HG03103 (cell line): ENCODE measurements around the gene RPAIN.
"Not testable (repeated sequence)": the region's sequence is repeated elsewhere in the genome, so short reads cannot be mapped to it uniquely, and the experiment has no call there.

Source experiments
- ATAC-seq: cut with Tn5 transposase; IDR thresholded peaks from one replicate; pipeline ENCODE4 v1.9.1; 2021; ENCODE audit warnings: low read depth; ENCODE audit not compliant: unreplicated experiment

The RPAIN gene

GRCh38 chr17:5429191-5429887, 9.4 kb downstream of the RPAIN start:
- no peak for ATAC-seq

- no peak for ATAC-seq
These were observed 10.5 kb downstream of the RPAIN start for GRCh38 chr17:5430413-5430999.

GRCh38 chr17:5431234-5431633, 11.3 kb downstream of the RPAIN start:
- ATAC-seq: not testable (repeated sequence)

- no peak for ATAC-seq
These were observed 12.1 kb downstream of the RPAIN start for GRCh38 chr17:5431949-5432556.

GRCh38 chr17:5434984-5435383, 15.0 kb downstream of the RPAIN start:
- ATAC-seq: no peak

GRCh38 chr17:5435781-5436315, 15.9 kb downstream of the RPAIN start:
- not testable (repeated sequence) for ATAC-seq

- no peak for ATAC-seq
These were observed 17.8 kb downstream of the RPAIN start for GRCh38 chr17:5437721-5438317.

GRCh38 chr17:5438716-5439445, 18.9 kb downstream of the RPAIN start, which contains the start of gene C1QBP:
C1QBP (minus strand) TSS chr17:5439155; CDS start chr17:5439073, 82 bp downstream.
- ATAC-seq: peak; percentile 83

- ATAC-seq: no peak
These were observed 19.4 kb downstream of the RPAIN start for GRCh38 chr17:5439446-5439764.

GRCh38 chr17:5443728-5444127, 23.7 kb downstream of the RPAIN start:
- ATAC-seq: no peak

- ATAC-seq: no peak
These were observed 24.2 kb downstream of the RPAIN start for GRCh38 chr17:5444209-5444608.

GRCh38 chr17:5446786-5447185, 26.8 kb downstream of the RPAIN start:
- ATAC-seq: no peak

GRCh38 chr17:5464717-5465507, 44.9 kb downstream of the RPAIN start:
- ATAC-seq: no peak

- no peak for ATAC-seq
These were observed 46.3 kb downstream of the RPAIN start for GRCh38 chr17:5466295-5466694.

GRCh38 chr17:5467416-5467815, 47.4 kb downstream of the RPAIN start:
- no peak for ATAC-seq

GRCh38 chr17:5468075-5468473, 48.1 kb downstream of the RPAIN start:
- peak; percentile 13 for ATAC-seq

GRCh38 chr17:5472511-5472910, 52.5 kb downstream of the RPAIN start:
- no peak for ATAC-seq

GRCh38 chr17:5473906-5474305, 53.9 kb downstream of the RPAIN start:
- no peak for ATAC-seq

- no peak for ATAC-seq
These were observed 59.0 kb downstream of the RPAIN start for GRCh38 chr17:5478992-5479391.

- ATAC-seq: no peak
These were observed 61.0 kb downstream of the RPAIN start for GRCh38 chr17:5480962-5481361.
